Stimulated activated CD8-positive, alpha-beta memory T cell treated with anti-CD3 and anti-CD28 coated beads, Interleukin-15, amount 100 ng/mL, for 24 hours (primary cell): ENCODE measurements around the gene APOBEC3B.
"Not testable (repeated sequence)": the region's sequence is repeated elsewhere in the genome, so short reads cannot be mapped to it uniquely, and the experiment has no call there.

Experiments
- DNase-seq: peaks from one replicate; pipeline ENCODE4 v3.0.0-alpha.2; 2020; ENCODE audit warnings: low read depth

APOBEC3B gene

GRCh38 chr22:38997518-38997917, 15.4 kb downstream of the APOBEC3B start:
- no peak for DNase-seq

GRCh38 chr22:39003165-39003638, 21.1 kb downstream of the APOBEC3B start:
- DNase-seq = no peak

- no peak for DNase-seq
These were observed 25.0 kb downstream of the APOBEC3B start for GRCh38 chr22:39007177-39007576.

- not testable (repeated sequence) for DNase-seq
These were observed 26.2 kb downstream of the APOBEC3B start for GRCh38 chr22:39008271-39008850.

GRCh38 chr22:39010946-39011345, 28.8 kb downstream of the APOBEC3B start:
- DNase-seq = no peak

- DNase-seq = no peak
These were observed 30.7 kb downstream of the APOBEC3B start for GRCh38 chr22:39012533-39013511.

GRCh38 chr22:39013561-39013941, 31.4 kb downstream of the APOBEC3B start:
- not testable (repeated sequence) for DNase-seq

- peak; percentile 40 for DNase-seq
These were observed 32.0 kb downstream of the APOBEC3B start, which contains the start of gene APOBEC3C for GRCh38 chr22:39013942-39014722. Gene APOBEC3C, plus strand, starts transcription at chr22:39014257. Its CDS starts 106 bp downstream, at chr22:39014363.

- not testable (repeated sequence) for DNase-seq
These were observed 32.6 kb downstream of the APOBEC3B start for GRCh38 chr22:39014723-39015121.

- no peak for DNase-seq
These were observed 34.4 kb downstream of the APOBEC3B start for GRCh38 chr22:39016592-39016991.

- no peak for DNase-seq
These were observed 35.6 kb downstream of the APOBEC3B start for GRCh38 chr22:39017596-39018365.

- DNase-seq = not testable (repeated sequence)
These were observed 38.0 kb downstream of the APOBEC3B start for GRCh38 chr22:39020021-39020651.

- no peak for DNase-seq
These were observed 39.6 kb downstream of the APOBEC3B start for GRCh38 chr22:39021552-39022250.

GRCh38 chr22:39024519-39025308, 42.6 kb downstream of the APOBEC3B start:
- DNase-seq = no peak

GRCh38 chr22:39026509-39027150, 44.5 kb downstream of the APOBEC3B start:
- DNase-seq = no peak

- no peak for DNase-seq
These were observed 45.6 kb downstream of the APOBEC3B start for GRCh38 chr22:39027717-39028116.

GRCh38 chr22:39028281-39028680, 46.1 kb downstream of the APOBEC3B start:
- no peak for DNase-seq

- no peak for DNase-seq
These were observed 47.1 kb downstream of the APOBEC3B start for GRCh38 chr22:39029227-39029626.

- no peak for DNase-seq
These were observed 48.6 kb downstream of the APOBEC3B start for GRCh38 chr22:39030705-39031104.
